HepG2 (cell line): ENCODE measurements around the gene SHPK. TPM values are rescaled to one million over a fixed set of nuclear protein-coding genes. Genes with fewer than 3 reads are reported as not detected.

Source experiments
- BCL6 ChIP-seq: IDR thresholded peaks from 2 replicates; pipeline ENCODE4 v1.6.1; 2016; ENCODE audit warnings: missing genetic modification reagents, missing compliant biosample characterization
- CEBPZ ChIP-seq: IDR thresholded peaks from 2 replicates; pipeline ENCODE4 v1.6.1; 2012; ENCODE audit warnings: low read length, improper control_type of control experiment
- CSRNP1 ChIP-seq: sonication (generic); formaldehyde crosslinking; IDR thresholded peaks from 2 replicates; pipeline ENCODE4 v1.8.1; 2023; ENCODE audit warnings: mild to moderate bottlenecking, missing genetic modification reagents
- GTF2F1 ChIP-seq: fragments of 150-350 bp; IDR thresholded peaks from 2 replicates; pipeline ENCODE4 v1.6.1; 2014; ENCODE audit warnings: low read length
- KDM2A ChIP-seq: sonication (generic); formaldehyde crosslinking; IDR thresholded peaks from 2 replicates; pipeline ENCODE4 v1.4.0; 2020; ENCODE audit warnings: low read depth, missing genetic modification reagents, borderline replicate concordance
- KMT2B ChIP-seq: IDR thresholded peaks from 2 replicates; pipeline ENCODE4 v1.6.1; 2016; ENCODE audit warnings: missing genetic modification reagents, missing compliant biosample characterization
- MBD4 ChIP-seq: IDR thresholded peaks from 2 replicates; pipeline ENCODE4 v1.6.1; 2012; ENCODE audit warnings: low read length, inconsistent platforms, borderline replicate concordance
- MNT ChIP-seq: fragments of 450-650 bp; IDR thresholded peaks from 2 replicates; pipeline ENCODE4 v1.6.1; 2016
- MTF1 ChIP-seq: sonication (generic); formaldehyde crosslinking; IDR thresholded peaks from 2 replicates; pipeline ENCODE4 v1.5.0; 2020; ENCODE audit warnings: missing genetic modification reagents
- NFAT5 ChIP-seq: sonication (generic); formaldehyde crosslinking; IDR thresholded peaks from 2 replicates; pipeline ENCODE4 v1.4.0; 2020; ENCODE audit warnings: missing genetic modification reagents
- SOX13 ChIP-seq, 3 experiments: fragments of 450-650 bp in 1 of 3; sonication (generic) in 1 of 3; formaldehyde crosslinking in 1 of 3; IDR thresholded peaks in 2 of 3; conservative IDR thresholded peaks in 1 of 3; 2 replicates each; pipeline versions ENCODE4 v1.5.0 to v1.6.1; 2016 to 2020; ENCODE audit warnings: antibody characterized with exemption in 1 of 3, mild to moderate bottlenecking in 1 of 3, missing compliant biosample characterization in 1 of 3, missing genetic modification reagents in 1 of 3, moderate library complexity in 1 of 3
- TARDBP ChIP-seq: sonication (generic); formaldehyde crosslinking; IDR thresholded peaks from 2 replicates; pipeline ENCODE4 v1.8.0; 2022; ENCODE audit warnings: mild to moderate bottlenecking, missing genetic modification reagents
- ZNF350 ChIP-seq: sonication (generic); formaldehyde crosslinking; IDR thresholded peaks from 2 replicates; pipeline ENCODE4 v1.4.0; 2020; ENCODE audit warnings: mild to moderate bottlenecking, low read depth, missing genetic modification reagents, borderline replicate concordance
- ZNF780A ChIP-seq: sonication (generic); formaldehyde crosslinking; IDR thresholded peaks from 2 replicates; pipeline ENCODE4 v1.8.0; 2022; ENCODE audit warnings: mild to moderate bottlenecking, missing genetic modification reagents, moderate library complexity
- ZNF83 ChIP-seq: sonication (generic); formaldehyde crosslinking; IDR thresholded peaks from 2 replicates; pipeline ENCODE4 v1.4.0; 2020; ENCODE audit warnings: missing genetic modification reagents, mild to moderate bottlenecking, borderline replicate concordance
- ZNF850 ChIP-seq: sonication (generic); formaldehyde crosslinking; conservative IDR thresholded peaks from 2 replicates; pipeline ENCODE4 v1.9.0; 2021; ENCODE audit warnings: mild to moderate bottlenecking, missing genetic modification reagents
- polyA plus RNA-seq, 8 experiments: library from polyadenylated mRNA; depleted of rRNA in 3 of 8; stranded (reverse) in 7 of 8; unstranded in 1 of 8; fragments of >200 nt; fragmentation: Illumina TruSeq in 4 of 8; extraction: Trizol in 4 of 8; gene quantifications; 2 replicates each; pipeline versions ENCODE4 v1.2.1 to v1.2.3, GENCODE V29; 2011 to 2016; ENCODE audit warnings: low read depth in 4 of 8, missing spikeins in 1 of 8, mixed read lengths in 1 of 8; ENCODE audit not compliant: insufficient read depth in 1 of 8
- total RNA-seq, 5 experiments: library from RNA; depleted of rRNA; stranded (reverse); fragments of >200 nt; fragmentation: Illumina TruSeq; extraction: Trizol; gene quantifications; 2 replicates each; pipeline ENCODE4 v1.2.3, GENCODE V29; 2016; ENCODE audit warnings: low read depth in 1 of 5

SHPK gene
- total and polyA plus RNA-seq, 2 of the 13 experiments (the other 11 are each of a cell fraction or from before 2014, with no cell fraction given), result 16.2 to 30.9 TPM

- TF ChIP-seq CEBPZ (no peak), MNT (peak; percentile 40), ZNF850 (peak; percentile 55; the same call in 1 of the 2 replicates), SOX13 (IDR thresholded peaks at IDR 0.05) (no peak), SOX13 (CRISPR knock-in tag; conservative IDR thresholded peaks at IDR 0.05 in 1 of 2, IDR thresholded peaks at IDR 0.05 in 1 of 2) (no peak), KMT2B (CRISPR knock-in tag) (peak; percentile 61; the same call in 1 of the 2 replicates), KDM2A (peak; percentile 68; the same call in 1 of the 2 replicates), GTF2F1 (peak; percentile 77), TARDBP (CRISPR knock-in tag) (0 out of 2 replicates have a peak, but pooled peaks have one; percentile 21), MBD4 (no peak), NFAT5 (peak; percentile 73; the same call in 1 of the 2 replicates), ZNF780A (CRISPR knock-in tag) (no peak), CSRNP1 (CRISPR knock-in tag) (peak; percentile 12; the same call in 1 of the 2 replicates), BCL6 (CRISPR knock-in tag) (no peak), MTF1 (peak; percentile 53; the same call in 1 of the 2 replicates), ZNF350 (peak; percentile 88), ZNF83 (CRISPR knock-in tag) (peak; percentile 43; the same call in 1 of the 2 replicates)
Observed at GRCh38 chr17:3668279-3669084, 32.4 kb upstream of the SHPK start, which contains the start of the genes EMC6 and TAX1BP3 (continued).
